A172 (cell line): ENCODE results near the gene CELF5. TPM values are rescaled to one million over a fixed set of nuclear protein-coding genes. Genes with fewer than 3 reads are reported as not detected.

Experiments used
- DNase-seq: peaks from one replicate; pipeline ENCODE4 v3.0.0-alpha.2; 2015; ENCODE audit warnings: low spot score
- total RNA-seq: library from RNA; depleted of rRNA; stranded (reverse); fragments of >200 nt; shearing (Covaris generic); gene quantifications from 2 replicates; pipeline ENCODE4 v1.2.3, GENCODE V29; 2014

CELF5 gene
- total RNA-seq, 1 experiment from 2014 or later = not detected

GRCh38 chr19:3243819-3244700 is 19.6 kb downstream of the CELF5 start:
- peak; percentile 45 for DNase-seq

DNA sequence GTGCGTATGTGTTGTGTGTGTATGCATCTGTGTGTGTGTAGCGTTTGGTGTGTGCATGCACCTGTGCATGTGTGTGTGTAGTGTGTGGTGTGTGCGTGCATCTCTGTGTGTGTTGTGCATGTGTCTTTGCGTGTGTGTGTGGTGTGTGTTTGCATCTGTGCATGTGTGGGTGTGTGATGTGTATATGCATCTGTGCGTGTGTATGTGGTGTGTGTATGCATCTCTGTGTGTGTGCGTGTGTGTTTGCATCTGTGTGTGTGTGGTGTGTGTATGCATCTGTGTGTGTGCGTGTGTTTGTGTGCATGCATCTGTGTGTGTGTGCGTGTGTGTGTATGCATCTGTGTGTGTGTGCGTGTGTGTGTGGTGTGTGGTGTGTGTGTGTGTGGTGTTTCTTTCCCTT is 20.6 kb downstream of the CELF5 start:
- no peak for DNase-seq

- DNase-seq = no peak
These were observed 24.4 kb downstream of the CELF5 start for GRCh38 chr19:3248728-3249326.

DNA sequence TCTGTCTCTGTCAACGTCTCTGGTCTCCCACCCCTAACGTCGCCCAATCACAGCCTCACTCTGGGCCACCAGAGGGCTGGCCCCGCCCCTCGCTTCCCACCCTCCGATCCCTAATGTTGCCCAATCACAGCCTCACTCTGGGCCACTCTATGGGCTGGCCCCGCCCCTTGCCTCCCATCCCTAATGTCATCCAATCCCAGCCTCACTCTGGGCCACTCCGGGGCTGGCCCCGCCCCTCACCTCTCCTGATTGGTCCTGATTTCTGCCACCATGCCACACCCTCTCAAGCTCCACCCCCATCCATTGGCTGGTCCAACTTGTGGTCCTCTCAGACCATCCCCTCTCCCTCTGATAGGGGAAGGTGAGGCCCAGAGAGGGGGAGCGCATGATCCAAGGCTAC is 24.9 kb downstream of the CELF5 start:
- DNase-seq = peak; percentile 29

GRCh38 chr19:3250675-3251074 is 26.2 kb downstream of the CELF5 start:
- peak; percentile 39 for DNase-seq

- DNase-seq = no peak
These were observed 26.8 kb downstream of the CELF5 start for GRCh38 chr19:3251229-3251628.

DNA sequence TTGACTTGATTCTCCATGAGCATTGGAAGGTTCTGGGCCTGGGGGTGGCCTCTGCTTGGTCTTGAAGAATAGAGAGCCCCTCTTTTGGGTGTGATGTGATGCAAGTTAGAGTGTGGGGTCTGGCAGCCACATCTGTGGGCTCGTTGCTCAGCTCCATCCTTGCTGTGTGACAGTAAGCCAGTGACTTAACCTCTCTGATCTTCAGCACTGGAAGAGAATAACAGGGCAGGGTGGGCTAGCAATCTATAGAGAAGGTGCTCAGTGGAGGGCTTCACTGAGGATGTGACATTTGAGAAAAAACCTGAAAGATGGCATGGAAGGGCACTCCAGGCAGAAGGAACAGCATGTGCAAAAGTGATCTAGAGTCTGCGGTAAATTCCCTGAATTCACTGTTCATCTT is 28.2 kb downstream of the CELF5 start:
- DNase-seq = no peak

GRCh38 chr19:3253270-3253669 is 28.8 kb downstream of the CELF5 start:
- no peak for DNase-seq

GRCh38 chr19:3254520-3254919 is 30.1 kb downstream of the CELF5 start:
- no peak for DNase-seq

- no peak for DNase-seq
These were observed 32.6 kb downstream of the CELF5 start for GRCh38 chr19:3257071-3257470.

GRCh38 chr19:3262362-3262761 is 37.9 kb downstream of the CELF5 start:
- DNase-seq = no peak

- no peak for DNase-seq
These were observed 39.4 kb downstream of the CELF5 start for GRCh38 chr19:3263866-3264265.

DNA sequence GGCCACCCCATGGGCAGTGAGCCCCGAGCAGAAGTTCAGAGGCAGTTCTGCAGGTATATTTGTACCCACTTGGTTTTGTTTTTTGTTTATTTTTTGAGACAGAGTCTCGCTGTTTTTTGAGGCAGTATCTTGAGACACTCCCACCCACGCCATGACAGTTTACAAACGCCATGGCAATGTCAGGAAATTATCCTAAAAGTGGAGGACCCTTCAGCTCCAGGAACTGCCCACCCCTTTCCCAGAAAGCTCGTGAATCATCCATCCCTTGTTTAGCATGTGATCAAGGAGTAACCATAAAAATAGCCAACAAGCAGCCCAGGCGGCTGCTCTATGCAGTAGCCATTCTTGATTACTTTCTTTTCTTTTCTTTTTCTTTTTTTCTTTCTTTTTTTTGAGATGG is 41.0 kb downstream of the CELF5 start:
- DNase-seq = no peak

GRCh38 chr19:3266092-3266693 is 41.7 kb downstream of the CELF5 start:
- DNase-seq = no peak

DNA sequence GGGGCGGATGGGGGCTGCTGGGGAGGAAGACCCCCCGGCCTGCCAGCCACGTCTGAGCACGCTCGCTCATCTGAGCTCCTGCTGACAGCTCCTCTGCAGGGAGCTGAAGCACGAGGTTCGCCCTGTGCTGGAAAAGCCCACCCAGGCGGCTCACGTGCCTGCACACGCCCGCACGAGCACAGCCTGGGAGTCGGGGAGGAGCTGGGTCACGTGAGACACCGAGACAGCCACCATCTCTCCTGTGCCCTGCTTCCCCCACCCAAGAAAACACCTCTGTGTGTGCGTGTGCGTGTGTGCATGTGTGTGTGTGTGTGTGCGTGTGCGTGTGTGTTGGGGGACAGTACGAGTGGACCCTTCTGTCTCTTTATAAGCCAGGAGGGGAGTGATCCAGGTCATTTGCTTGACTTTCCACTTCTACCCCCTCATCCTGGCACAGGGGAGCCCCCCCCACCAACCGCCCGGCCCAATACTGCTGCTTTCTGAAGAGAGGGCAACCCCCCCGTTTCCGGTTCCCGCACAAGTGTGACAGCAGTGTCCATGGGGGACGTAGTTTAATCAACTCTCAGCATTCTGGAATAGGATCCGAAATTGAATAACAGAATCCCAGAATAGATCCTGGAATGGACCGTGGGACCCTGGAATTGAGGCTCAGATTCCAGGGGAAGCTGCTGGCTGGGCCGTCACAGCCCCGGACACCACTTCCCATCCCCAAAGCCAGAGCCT is 42.5 kb downstream of the CELF5 start:
- DNase-seq = no peak

- DNase-seq = no peak
These were observed 43.9 kb downstream of the CELF5 start for GRCh38 chr19:3268326-3268725.

DNA sequence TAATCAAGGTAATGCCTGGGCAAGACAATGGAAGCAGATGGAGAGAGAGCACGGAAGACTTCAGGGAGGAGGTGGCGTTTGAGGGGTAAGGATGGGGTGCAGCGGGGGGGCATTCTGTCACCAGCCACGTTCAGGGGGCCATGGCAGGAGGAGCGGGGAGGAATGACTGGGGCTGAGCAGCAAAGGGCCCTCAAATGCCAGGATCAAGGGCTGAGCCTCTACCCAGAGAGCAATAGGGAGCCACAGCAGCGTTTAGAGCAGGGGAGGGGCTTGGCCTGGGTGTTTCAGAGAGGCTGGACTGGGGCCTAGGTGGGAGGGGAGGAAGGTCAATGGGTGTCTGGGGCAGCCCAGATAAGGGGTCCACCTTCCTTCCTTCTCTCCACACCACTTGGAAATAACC is 44.3 kb downstream of the CELF5 start:
- DNase-seq = no peak

DNA sequence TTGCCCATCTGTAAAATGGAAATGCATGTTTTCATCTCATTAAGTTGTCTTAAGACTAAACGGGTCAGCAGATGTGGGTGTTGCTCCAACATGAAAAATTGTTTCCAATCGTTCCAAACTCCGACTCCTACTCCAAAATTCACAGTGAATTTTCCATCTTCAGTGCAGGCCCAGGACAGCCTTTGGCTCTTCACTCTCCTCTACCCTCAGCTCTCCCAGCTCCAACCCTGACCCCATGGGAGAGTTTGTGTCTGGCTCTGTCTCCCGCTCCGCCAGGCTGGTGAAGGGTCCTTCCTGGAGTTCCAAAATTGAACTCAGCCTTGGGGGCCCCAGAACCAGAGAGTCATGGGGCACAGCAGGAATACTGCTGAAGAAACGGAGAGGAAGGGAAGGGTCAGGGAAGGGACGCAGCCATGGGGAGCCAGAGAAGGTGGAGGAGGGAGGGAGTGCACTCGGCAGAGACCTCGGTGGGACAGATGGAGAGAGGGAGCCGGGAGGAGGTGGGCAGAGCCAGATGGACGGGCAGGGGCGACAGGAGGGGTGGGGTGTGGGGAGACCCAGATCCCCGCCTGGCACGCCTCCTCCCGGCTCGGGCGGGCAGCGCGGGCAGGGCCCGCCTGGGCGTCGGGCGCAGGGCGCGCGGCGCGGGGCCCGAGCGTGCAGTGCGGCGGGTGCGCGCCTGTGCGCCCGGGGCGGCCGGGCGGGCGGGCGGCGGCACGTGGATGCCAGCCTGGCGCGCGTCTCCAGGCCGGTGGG is 45.6 kb downstream of the CELF5 start:
- no peak for DNase-seq

DNA sequence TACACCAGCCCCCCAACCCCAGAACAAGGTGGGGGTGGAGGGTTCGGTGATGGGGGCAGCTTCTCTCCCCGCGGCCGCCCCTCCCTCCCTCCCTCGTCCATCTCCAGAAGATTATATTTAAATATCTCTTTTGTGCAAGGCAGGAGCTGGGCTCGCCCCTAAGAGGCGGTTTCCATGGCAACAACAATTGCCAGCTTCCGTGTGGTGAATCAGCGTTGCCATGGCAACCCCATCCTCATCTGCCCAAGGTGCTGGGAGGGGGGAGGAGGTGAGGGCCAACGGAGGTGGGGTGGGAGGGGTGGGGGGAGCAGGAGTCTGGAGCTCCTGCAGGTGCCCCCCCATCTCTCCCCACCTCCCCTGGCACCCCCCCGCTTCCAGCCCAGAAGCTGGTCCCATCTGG is 46.4 kb downstream of the CELF5 start:
- DNase-seq = peak; percentile 69

GRCh38 chr19:3272401-3272931 is 48.0 kb downstream of the CELF5 start:
- no peak for DNase-seq

DNA sequence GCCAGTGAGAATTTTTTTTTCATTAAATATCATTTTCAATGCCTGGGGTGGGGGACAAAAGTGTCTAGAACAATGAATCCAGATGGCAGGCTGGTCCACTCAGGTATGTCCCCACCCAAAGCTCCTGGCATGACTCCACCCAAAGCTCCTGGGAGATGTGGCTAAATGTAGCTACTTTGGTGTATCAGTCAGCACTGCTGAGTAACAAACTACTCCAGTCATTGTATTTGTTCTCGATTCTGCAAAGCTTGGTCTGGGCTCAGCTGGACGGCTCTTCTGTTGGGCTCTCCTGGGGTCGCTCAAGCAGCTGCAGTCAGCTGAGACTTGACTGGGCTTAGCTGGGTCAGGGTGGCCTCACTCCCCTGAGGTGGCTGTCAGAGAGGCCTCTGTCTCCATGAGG is 48.5 kb downstream of the CELF5 start:
- no peak for DNase-seq
